Transverse colon (tissue), 4 donors: ENCODE data around the gene BBX.

Experiments
- CTCF ChIP-seq, 5 experiments: fragments of 200-600 bp in 3 of 5; fragments of 450-650 bp in 2 of 5; sonication (generic) in 3 of 5; IDR thresholded peaks; 1 replicate in 2 of 5; 2 replicates in 3 of 5; pipeline ENCODE4 v1.5.1; 2016 to 2017; ENCODE audit warnings: antibody characterized with exemption in 5 of 5, inconsistent platforms in 3 of 5, mild to moderate bottlenecking in 2 of 5, moderate library complexity in 1 of 5
- EP300 ChIP-seq: sonication (generic); formaldehyde crosslinking; IDR thresholded peaks from one replicate; pipeline ENCODE4 v1.6.1; 2017; ENCODE audit warnings: antibody characterized with exemption, low read depth
- POLR2A ChIP-seq: fragments of 450-650 bp; IDR thresholded peaks from one replicate; pipeline ENCODE4 v1.6.1; 2016; ENCODE audit warnings: antibody characterized with exemption, mild to moderate bottlenecking, moderate library complexity
- POLR2AphosphoS5 ChIP-seq, 3 donors: sonication (generic); formaldehyde crosslinking; IDR thresholded peaks; one replicate each; pipeline ENCODE4 v1.6.1; 2016; ENCODE audit warnings: antibody characterized with exemption in 3 of 3

- TF ChIP-seq CTCF (IDR thresholded peaks at IDR 0.05): no peak
- no peak for TF ChIP-seq POLR2A
- TF ChIP-seq POLR2AphosphoS5 (IDR thresholded peaks at IDR 0.05): no peak
- no peak for TF ChIP-seq EP300
Observed at GRCh38 chr3:107847791-107848190, 325.0 kb downstream of the BBX start.
